Tibial artery (tissue), 4 donors: Measurements from ENCODE around the gene SUN5.

Experiments used
- DNase-seq, 2 donors: peaks; one replicate each; pipeline ENCODE4 v3.0.0-alpha.2; 2019
- H3K27ac ChIP-seq, 2 donors: fragments of 200-600 bp; sonication (generic) in 1 of 2; 1 replicate in 1 of 2; 2 replicates in 1 of 2; pipeline ENCODE4 v1.5.1; 2018 to 2019; ENCODE audit warnings: mild to moderate bottlenecking in 1 of 2
- H3K27me3 ChIP-seq, 2 donors: fragments of 200-600 bp; sonication (generic) in 1 of 2; one replicate each; pipeline versions ENCODE4 v1.5.1 to v1.6.0; 2016 to 2019
- H3K36me3 ChIP-seq, 3 donors: fragments of 200-600 bp; sonication (generic) in 2 of 3; one replicate each; pipeline ENCODE4 v1.5.1; 2016 to 2019; ENCODE audit warnings: mild to moderate bottlenecking in 2 of 3
- H3K4me1 ChIP-seq, 4 donors: fragments of 200-600 bp; sonication (generic) in 2 of 4; 1 replicate in 3 of 4; 2 replicates in 1 of 4; pipeline ENCODE4 v1.5.1; 2016 to 2019
- H3K4me3 ChIP-seq, 2 donors: fragments of 200-600 bp; sonication (generic) in 1 of 2; 1 replicate in 1 of 2; 2 replicates in 1 of 2; pipeline ENCODE4 v1.5.1; 2018 to 2019; ENCODE audit warnings: mild to moderate bottlenecking in 2 of 2
- H3K9me3 ChIP-seq, 3 donors: fragments of 200-600 bp; sonication (generic) in 1 of 3; one replicate each; pipeline ENCODE4 v1.5.1; 2016 to 2019
- intact Hi-C: fragments of 100-400 bp; cut with DNase I; formaldehyde crosslinking; loops from one replicate; pipeline ENCODE4 v1.15.0; 2023; ENCODE audit warnings: low total_unique reads
- TF ChIP-seq, protein P1 (sequence below), 2 experiments: fragments of 200-600 bp in 1 of 2; fragments of 450-650 bp in 1 of 2; IDR thresholded peaks; one replicate each; pipeline ENCODE4 v1.5.1; 2017 to 2019; ENCODE audit warnings: antibody characterized with exemption in 2 of 2, mild to moderate bottlenecking in 1 of 2, moderate library complexity in 1 of 2

The SUN5 gene

DNA sequence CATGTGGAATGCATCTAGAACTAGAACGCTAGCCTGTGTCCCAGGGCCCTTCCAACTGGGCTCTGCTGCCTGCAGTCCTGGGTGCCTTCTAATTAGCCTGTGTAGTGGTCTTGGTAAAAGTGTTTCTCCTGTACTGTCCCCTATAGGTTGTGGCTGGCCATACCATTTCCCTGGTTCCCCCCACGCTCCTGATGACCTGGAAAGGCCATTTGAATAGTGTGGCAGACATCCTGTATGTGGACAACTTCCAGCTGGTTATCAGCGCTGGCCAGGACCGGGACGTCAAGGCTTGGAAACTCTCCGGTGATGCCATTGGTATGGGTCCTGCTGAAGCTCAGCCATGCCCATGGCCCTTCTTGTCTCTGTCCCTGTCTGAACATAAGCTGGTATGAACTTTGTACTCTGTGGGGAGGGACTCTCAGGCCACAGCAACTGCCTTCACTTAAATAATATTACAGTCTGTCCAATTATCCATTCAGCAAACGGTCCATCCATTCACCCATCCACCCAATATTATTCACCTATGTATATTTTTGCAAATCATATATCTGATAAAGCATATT lies 60.7 kb downstream of the SUN5 start:
- no peak for DNase-seq
- Histone ChIP-seq H3K4me1 (no peaks in the 10 kb centered on the region), H3K36me3 (no peaks in the 10 kb centered on the region), H3K27ac (no peak overlapping the region), H3K9me3 (peaks cover 0 to 10% (median 0%) of the 10 kb centered on the region in 3 donors), H3K4me3 (no peak overlapping the region), H3K27me3 (no peaks in the 10 kb centered on the region)
- TF ChIP-seq, protein P1, sequence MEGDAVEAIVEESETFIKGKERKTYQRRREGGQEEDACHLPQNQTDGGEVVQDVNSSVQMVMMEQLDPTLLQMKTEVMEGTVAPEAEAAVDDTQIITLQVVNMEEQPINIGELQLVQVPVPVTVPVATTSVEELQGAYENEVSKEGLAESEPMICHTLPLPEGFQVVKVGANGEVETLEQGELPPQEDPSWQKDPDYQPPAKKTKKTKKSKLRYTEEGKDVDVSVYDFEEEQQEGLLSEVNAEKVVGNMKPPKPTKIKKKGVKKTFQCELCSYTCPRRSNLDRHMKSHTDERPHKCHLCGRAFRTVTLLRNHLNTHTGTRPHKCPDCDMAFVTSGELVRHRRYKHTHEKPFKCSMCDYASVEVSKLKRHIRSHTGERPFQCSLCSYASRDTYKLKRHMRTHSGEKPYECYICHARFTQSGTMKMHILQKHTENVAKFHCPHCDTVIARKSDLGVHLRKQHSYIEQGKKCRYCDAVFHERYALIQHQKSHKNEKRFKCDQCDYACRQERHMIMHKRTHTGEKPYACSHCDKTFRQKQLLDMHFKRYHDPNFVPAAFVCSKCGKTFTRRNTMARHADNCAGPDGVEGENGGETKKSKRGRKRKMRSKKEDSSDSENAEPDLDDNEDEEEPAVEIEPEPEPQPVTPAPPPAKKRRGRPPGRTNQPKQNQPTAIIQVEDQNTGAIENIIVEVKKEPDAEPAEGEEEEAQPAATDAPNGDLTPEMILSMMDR (IDR thresholded peaks at IDR 0.05) = no peak
- intact Hi-C loops = no loop called here

- TF ChIP-seq, protein P1 (IDR thresholded peaks at IDR 0.05) = no peak
- no peak overlapping the region for H3K27ac ChIP-seq
- H3K4me3 ChIP-seq = no peak overlapping the region
- no peaks in the 10 kb centered on the region for H3K36me3 ChIP-seq
- intact Hi-C loops = no loop called here
- DNase-seq = no peak
- H3K4me1 ChIP-seq = no peaks in the 10 kb centered on the region
- H3K27me3 ChIP-seq = no peaks in the 10 kb centered on the region
- H3K9me3 ChIP-seq = peaks cover 0 to 10% (median 0%) of the 10 kb centered on the region in 3 donors
These were observed 62.9 kb downstream of the SUN5 start for GRCh38 chr20:32941155-32941885.

GRCh38 chr20:32934580-32934979 lies 69.7 kb downstream of the SUN5 start:
- H3K4me1 ChIP-seq = no peaks in the 10 kb centered on the region
- peaks cover 0 to 5% (median 0%) of the 10 kb centered on the region in 3 donors for H3K9me3 ChIP-seq
- intact Hi-C loops = no loop called here
- H3K4me3 ChIP-seq = no peak overlapping the region
- no peak for DNase-seq
- no peaks in the 10 kb centered on the region for H3K27me3 ChIP-seq
- no peaks in the 10 kb centered on the region for H3K36me3 ChIP-seq
- TF ChIP-seq, protein P1 (IDR thresholded peaks at IDR 0.05) = no peak
- H3K27ac ChIP-seq = no peak overlapping the region
